Body of pancreas (tissue), 4 donors: ENCODE measurements around the gene FRMPD2. TPM values are rescaled to one million over a fixed set of nuclear protein-coding genes. Genes with fewer than 3 reads are reported as not detected.

Experiments used
- ATAC-seq: fragments of 150-250 bp; one replicate; pipeline ENCODE4 v1.9.1; 2016
- DNase-seq, 4 donors: peaks; one replicate each; pipeline ENCODE4 v3.0.0-alpha.2; 2019
- H3K27ac ChIP-seq, 4 donors: fragments of 200-600 bp; sonication (generic); 1 replicate in 3 of 4; 2 replicates in 1 of 4; pipeline versions ENCODE4 v1.5.1 to v1.6.1; 2016 to 2019; ENCODE audit warnings: mild to moderate bottlenecking in 1 of 4, mixed read lengths in 1 of 4, moderate library complexity in 1 of 4
- H3K27me3 ChIP-seq, 2 donors: fragments of 200-600 bp; sonication (generic); one replicate each; pipeline ENCODE4 v1.6.0; 2016; ENCODE audit warnings: mild to moderate bottlenecking in 1 of 2
- H3K36me3 ChIP-seq, 2 donors: fragments of 200-600 bp; sonication (generic); replicated peaks in 1 of 2; 2 replicates each; pipeline ENCODE4 v1.5.1; 2016; ENCODE audit warnings: low read depth in 2 of 2; ENCODE audit not compliant: insufficient read depth in 1 of 2
- H3K4me1 ChIP-seq: fragments of 200-600 bp; sonication (generic); one replicate; pipeline ENCODE4 v1.6.0; 2016
- H3K4me3 ChIP-seq, 2 donors: fragments of 200-600 bp; sonication (generic); 1 replicate in 1 of 2; 2 replicates in 1 of 2; pipeline ENCODE4 v1.5.1; 2016 to 2019
- H3K9me3 ChIP-seq, 3 donors: fragments of 200-600 bp; sonication (generic); 1 replicate in 2 of 3; 2 replicates in 1 of 3; pipeline ENCODE4 v1.5.1; 2016
- CTCF ChIP-seq, 7 experiments: fragments of 450-650 bp in 4 of 7; fragments of 200-600 bp in 3 of 7; sonication (generic) in 3 of 7; IDR thresholded peaks; one replicate each; pipeline ENCODE4 v1.5.1; 2016 to 2019; ENCODE audit warnings: antibody characterized with exemption in 7 of 7
- POLR2A ChIP-seq, 3 donors: fragments of 450-650 bp; IDR thresholded peaks; one replicate each; pipeline ENCODE4 v1.6.1; 2016; ENCODE audit warnings: antibody characterized with exemption in 3 of 3, mild to moderate bottlenecking in 2 of 3
- WGBS, 2 donors: methylation state at CpG; one replicate each; pipeline ENCODE4 v1.1.5; 2017; 5-methylcytosine and 5-hydroxymethylcytosine counted together
- intact Hi-C: fragments of 100-400 bp; cut with DNase I; formaldehyde crosslinking; loops from one replicate; pipeline ENCODE4 v1.15.1; 2023
- total RNA-seq, 2 donors: library from RNA; depleted of rRNA; stranded (reverse); fragments of >200 nt; gene quantifications; one replicate each; pipeline ENCODE4 v1.1.0, GENCODE V29; 2016

Gene FRMPD2
- total RNA-seq, 2 donors from 2014 or later, result not detected

GRCh38 chr10:48234787-48235186, 39.7 kb downstream of the FRMPD2 start:
- 74 to 76% methylated on average over 4 of the region's 4 CpGs for WGBS, 2 donors
- Histone ChIP-seq H3K4me3 (no peak overlapping the region), H3K4me1 (no peaks in the 10 kb centered on the region), H3K9me3 (no peaks in the 10 kb centered on the region), H3K27me3 (no peaks in the 10 kb centered on the region), H3K27ac (no peak overlapping the region), H3K36me3 (no peaks in the 10 kb centered on the region)
- intact Hi-C loops, result no loop called here
- no peak for TF ChIP-seq CTCF (IDR thresholded peaks at IDR 0.05)
- TF ChIP-seq POLR2A (IDR thresholded peaks at IDR 0.05), result no peak
- no peak for ATAC-seq
- no peak for DNase-seq

- intact Hi-C loops, result no loop called here
- ATAC-seq (no peak), DNase-seq (no peak)
- no peaks in the 10 kb centered on the region for H3K9me3 ChIP-seq
- TF ChIP-seq CTCF (IDR thresholded peaks at IDR 0.05) (no peak), POLR2A (IDR thresholded peaks at IDR 0.05) (no peak)
- 50 to 52% methylated on average over 1 of the region's 1 CpG for WGBS, 2 donors
- no peak overlapping the region for H3K27ac ChIP-seq
- H3K27me3 ChIP-seq, result no peaks in the 10 kb centered on the region
- H3K4me1 ChIP-seq, result no peaks in the 10 kb centered on the region
- H3K4me3 ChIP-seq, result no peak overlapping the region
- H3K36me3 ChIP-seq, result no peaks in the 10 kb centered on the region
These were observed 40.2 kb downstream of the FRMPD2 start for GRCh38 chr10:48234295-48234694.

GRCh38 chr10:48233559-48234005, 40.9 kb downstream of the FRMPD2 start:
- Histone ChIP-seq H3K27me3 (no peaks in the 10 kb centered on the region), H3K36me3 (no peaks in the 10 kb centered on the region), H3K9me3 (no peaks in the 10 kb centered on the region), H3K4me3 (no peak overlapping the region), H3K4me1 (no peaks in the 10 kb centered on the region), H3K27ac (no peak overlapping the region)
- DNase-seq (no peak), ATAC-seq (no peak)
- no peak for TF ChIP-seq POLR2A (IDR thresholded peaks at IDR 0.05)
- no peak for TF ChIP-seq CTCF (IDR thresholded peaks at IDR 0.05)
- intact Hi-C loops, result no loop called here
- WGBS, 2 donors, result 88 to 90% methylated on average over 2 of the region's 2 CpGs

GRCh38 chr10:48232717-48233447, 41.6 kb downstream of the FRMPD2 start:
- DNase-seq (no peak), ATAC-seq (no peak)
- WGBS, 2 donors, result 91 to 93% methylated on average over 3 of the region's 3 CpGs
- Histone ChIP-seq H3K4me1 (no peaks in the 10 kb centered on the region), H3K27ac (no peak overlapping the region), H3K27me3 (no peaks in the 10 kb centered on the region), H3K36me3 (no peaks in the 10 kb centered on the region), H3K4me3 (no peak overlapping the region), H3K9me3 (no peaks in the 10 kb centered on the region)
- intact Hi-C loops, result no loop called here
- TF ChIP-seq POLR2A (IDR thresholded peaks at IDR 0.05) (no peak), CTCF (IDR thresholded peaks at IDR 0.05) (no peak)
